Measurements from ENCODE around the gene BCL2L13.
"Not testable (repeated sequence)": the region's sequence is repeated elsewhere in the genome, so short reads cannot be mapped to it uniquely, and the experiment has no call there.

BCL2L13 gene

GRCh38 chr22:17665248-17665647 lies 26.7 kb downstream of the BCL2L13 start:
- H3K4me3 ChIP-seq (ENCODE audit: low read length), result no peak overlapping the region
- H3K9ac ChIP-seq (ENCODE audit: low read length), result no peak overlapping the region
- peaks cover 40% of the 10 kb centered on the region for H3K36me3 ChIP-seq (ENCODE audit: control insufficient read depth, insufficient read depth, low read length, severe bottlenecking)
- no peaks in the 10 kb centered on the region for H3K9me3 ChIP-seq (ENCODE audit: control insufficient read depth, low read length)
- no peaks in the 10 kb centered on the region for H3K27me3 ChIP-seq (replicated peaks; ENCODE audit: control insufficient read depth, insufficient read depth, low read length)
- peaks cover 6% of the 10 kb centered on the region for H3K4me1 ChIP-seq (ENCODE audit: control insufficient read depth, insufficient read depth, low read length)
- DNase-seq (ENCODE audit: low read depth), result no peak

- H3K9ac ChIP-seq (ENCODE audit: low read length), result no peak overlapping the region
Observed at GRCh38 chr22:17665854-17666253, 27.3 kb downstream of the BCL2L13 start.

DNA sequence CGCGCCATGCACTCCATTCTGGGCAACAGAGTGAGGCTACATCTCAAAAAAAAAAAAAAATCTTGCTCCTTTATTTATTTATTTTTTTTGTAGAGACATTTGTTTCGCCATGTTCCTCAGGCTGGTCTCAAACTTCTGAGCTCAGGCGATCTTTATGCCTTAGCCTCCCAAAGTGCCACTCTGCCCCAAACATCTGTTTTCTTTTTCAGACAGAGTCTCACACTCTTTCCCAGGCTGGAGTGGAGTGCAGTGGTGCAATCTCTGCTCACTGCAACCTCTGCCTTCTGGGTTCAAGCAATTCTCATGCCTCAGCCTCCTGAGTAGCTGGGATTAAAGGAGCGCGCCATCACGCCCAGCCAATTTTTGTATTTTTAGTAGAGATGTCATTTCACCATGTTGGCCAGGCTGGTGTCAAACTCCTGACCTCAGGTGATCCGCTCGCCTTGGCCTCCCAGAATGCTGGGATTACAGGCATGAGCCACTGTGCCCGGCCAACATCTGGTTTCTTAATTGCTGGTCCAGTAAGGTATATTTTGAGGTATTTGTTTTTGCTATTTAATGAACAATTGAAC lies 33.0 kb downstream of the BCL2L13 start:
- H3K27me3 ChIP-seq (replicated peaks; ENCODE audit: control insufficient read depth, insufficient read depth, low read length); H3K9ac ChIP-seq (ENCODE audit: low read length); H3K9me3 ChIP-seq (ENCODE audit: control insufficient read depth, low read length); H3K4me3 ChIP-seq (ENCODE audit: low read length): not testable (repeated sequence)
- H3K36me3 ChIP-seq (ENCODE audit: control insufficient read depth, insufficient read depth, low read length, severe bottlenecking), result peaks cover 22% of the 10 kb centered on the region
- DNase-seq (ENCODE audit: low read depth), result peak; percentile 33
- peaks cover 17% of the 10 kb centered on the region for H3K4me1 ChIP-seq (ENCODE audit: control insufficient read depth, insufficient read depth, low read length)

More at GRCh38 chr22:17665854-17666253, 27.3 kb downstream of the BCL2L13 start:
- no peaks in the 10 kb centered on the region for H3K9me3 ChIP-seq (ENCODE audit: control insufficient read depth, low read length)
- no peak overlapping the region for H3K4me3 ChIP-seq (ENCODE audit: low read length)
- DNase-seq (ENCODE audit: low read depth), result peak; percentile 27
- no peaks in the 10 kb centered on the region for H3K27me3 ChIP-seq (replicated peaks; ENCODE audit: control insufficient read depth, insufficient read depth, low read length)
- peaks cover 46% of the 10 kb centered on the region for H3K36me3 ChIP-seq (ENCODE audit: control insufficient read depth, insufficient read depth, low read length, severe bottlenecking)
- peaks cover 6% of the 10 kb centered on the region for H3K4me1 ChIP-seq (ENCODE audit: control insufficient read depth, insufficient read depth, low read length)

GRCh38 chr22:17672417-17672991 lies 33.9 kb downstream of the BCL2L13 start:
- Histone ChIP-seq H3K36me3 (ENCODE audit: control insufficient read depth, insufficient read depth, low read length, severe bottlenecking) (peaks cover 18% of the 10 kb centered on the region), H3K4me3 (ENCODE audit: low read length) (no peak overlapping the region), H3K4me1 (ENCODE audit: control insufficient read depth, insufficient read depth, low read length) (peaks cover 17% of the 10 kb centered on the region), H3K9ac (ENCODE audit: low read length) (no peak overlapping the region), H3K9me3 (ENCODE audit: control insufficient read depth, low read length) (no peaks in the 10 kb centered on the region), H3K27me3 (replicated peaks; ENCODE audit: control insufficient read depth, insufficient read depth, low read length) (no peaks in the 10 kb centered on the region)
- peak; percentile 71 for DNase-seq (ENCODE audit: low read depth)

GRCh38 chr22:17674152-17674551 lies 35.6 kb downstream of the BCL2L13 start:
- Histone ChIP-seq H3K4me1 (ENCODE audit: control insufficient read depth, insufficient read depth, low read length) (peaks cover 17% of the 10 kb centered on the region), H3K4me3 (ENCODE audit: low read length) (no peak overlapping the region), H3K9ac (ENCODE audit: low read length) (no peak overlapping the region), H3K27me3 (replicated peaks; ENCODE audit: control insufficient read depth, insufficient read depth, low read length) (no peaks in the 10 kb centered on the region), H3K9me3 (ENCODE audit: control insufficient read depth, low read length) (no peaks in the 10 kb centered on the region), H3K36me3 (ENCODE audit: control insufficient read depth, insufficient read depth, low read length, severe bottlenecking) (peaks cover 18% of the 10 kb centered on the region)
- no peak for DNase-seq (ENCODE audit: low read depth)

DNA sequence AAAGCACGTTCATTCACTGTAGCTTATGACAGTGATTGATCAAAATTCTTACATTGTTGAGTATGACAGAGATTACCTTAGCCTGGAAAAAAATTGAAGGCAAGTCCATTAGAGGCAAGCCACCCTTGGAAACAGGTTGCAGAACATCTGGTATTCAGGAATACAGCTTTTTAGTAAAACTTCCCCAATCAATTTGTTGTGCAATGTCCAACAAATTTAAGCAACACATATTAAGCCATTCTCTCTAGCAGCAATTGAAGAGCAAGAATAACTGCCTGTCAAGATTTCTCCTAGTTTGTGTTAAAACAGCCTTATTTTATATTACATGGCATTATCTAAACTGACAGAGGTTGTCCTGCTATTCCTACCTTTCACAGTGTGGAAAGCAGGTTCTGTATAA lies 37.0 kb downstream of the BCL2L13 start:
- H3K9ac ChIP-seq (ENCODE audit: low read length), result no peak overlapping the region
- peak; percentile 12 for DNase-seq (ENCODE audit: low read depth)
- H3K4me1 ChIP-seq (ENCODE audit: control insufficient read depth, insufficient read depth, low read length), result peaks cover 17% of the 10 kb centered on the region
- H3K9me3 ChIP-seq (ENCODE audit: control insufficient read depth, low read length), result no peaks in the 10 kb centered on the region
- H3K36me3 ChIP-seq (ENCODE audit: control insufficient read depth, insufficient read depth, low read length, severe bottlenecking), result peaks cover 7% of the 10 kb centered on the region
- no peaks in the 10 kb centered on the region for H3K27me3 ChIP-seq (replicated peaks; ENCODE audit: control insufficient read depth, insufficient read depth, low read length)
- H3K4me3 ChIP-seq (ENCODE audit: low read length), result no peak overlapping the region

GRCh38 chr22:17678817-17679385 lies 40.3 kb downstream of the BCL2L13 start:
- H3K4me1 ChIP-seq (ENCODE audit: control insufficient read depth, insufficient read depth, low read length), result peaks cover 5% of the 10 kb centered on the region
- no peak overlapping the region for H3K4me3 ChIP-seq (ENCODE audit: low read length)
- no peak overlapping the region for H3K9ac ChIP-seq (ENCODE audit: low read length)

DNA sequence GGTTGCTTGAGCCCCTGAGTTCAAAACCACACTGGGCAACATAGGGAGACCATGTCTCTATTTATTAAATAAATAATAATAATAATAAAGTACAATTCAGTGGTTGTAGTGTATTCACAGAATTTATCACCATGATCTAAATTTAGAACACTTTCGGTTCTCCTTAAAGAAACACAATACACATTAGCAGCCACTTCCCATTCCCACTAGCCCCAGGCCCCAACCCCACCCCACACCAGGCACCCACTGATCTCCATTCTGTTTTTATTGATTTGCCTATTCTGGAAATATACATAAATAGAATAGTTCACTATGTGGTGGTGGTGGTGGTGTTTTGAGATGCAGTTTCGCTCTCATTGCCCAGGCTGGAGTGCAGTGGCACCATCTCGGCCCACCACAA lies 45.7 kb downstream of the BCL2L13 start:
- Histone ChIP-seq H3K9ac (ENCODE audit: low read length) (no peak overlapping the region), H3K4me1 (ENCODE audit: control insufficient read depth, insufficient read depth, low read length) (no peaks in the 10 kb centered on the region), H3K4me3 (ENCODE audit: low read length) (no peak overlapping the region), H3K27me3 (replicated peaks; ENCODE audit: control insufficient read depth, insufficient read depth, low read length) (no peaks in the 10 kb centered on the region), H3K36me3 (ENCODE audit: control insufficient read depth, insufficient read depth, low read length, severe bottlenecking) (peaks cover 33% of the 10 kb centered on the region), H3K9me3 (ENCODE audit: control insufficient read depth, low read length) (no peaks in the 10 kb centered on the region)
- DNase-seq (ENCODE audit: low read depth), result no peak

More at GRCh38 chr22:17678817-17679385, 40.3 kb downstream of the BCL2L13 start:
- Histone ChIP-seq H3K36me3 (ENCODE audit: control insufficient read depth, insufficient read depth, low read length, severe bottlenecking) (peaks cover 7% of the 10 kb centered on the region), H3K27me3 (replicated peaks; ENCODE audit: control insufficient read depth, insufficient read depth, low read length) (no peaks in the 10 kb centered on the region), H3K9me3 (ENCODE audit: control insufficient read depth, low read length) (no peaks in the 10 kb centered on the region)
- DNase-seq (ENCODE audit: low read depth), result no peak

GRCh38 chr22:17692841-17693240 lies 54.3 kb downstream of the BCL2L13 start:
- Histone ChIP-seq H3K9ac (ENCODE audit: low read length) (no peak overlapping the region), H3K9me3 (ENCODE audit: control insufficient read depth, low read length) (no peaks in the 10 kb centered on the region), H3K4me1 (ENCODE audit: control insufficient read depth, insufficient read depth, low read length) (no peaks in the 10 kb centered on the region), H3K27me3 (replicated peaks; ENCODE audit: control insufficient read depth, insufficient read depth, low read length) (no peaks in the 10 kb centered on the region), H3K4me3 (ENCODE audit: low read length) (no peak overlapping the region), H3K36me3 (ENCODE audit: control insufficient read depth, insufficient read depth, low read length, severe bottlenecking) (peaks cover 43% of the 10 kb centered on the region)
- DNase-seq (ENCODE audit: low read depth), result no peak

- H3K9ac ChIP-seq (ENCODE audit: low read length), result no peak overlapping the region
- H3K36me3 ChIP-seq (ENCODE audit: control insufficient read depth, insufficient read depth, low read length, severe bottlenecking), result peaks cover 38% of the 10 kb centered on the region
- no peaks in the 10 kb centered on the region for H3K9me3 ChIP-seq (ENCODE audit: control insufficient read depth, low read length)
- DNase-seq (ENCODE audit: low read depth), result no peak
- H3K27me3 ChIP-seq (replicated peaks; ENCODE audit: control insufficient read depth, insufficient read depth, low read length), result no peaks in the 10 kb centered on the region
- H3K4me1 ChIP-seq (ENCODE audit: control insufficient read depth, insufficient read depth, low read length), result no peaks in the 10 kb centered on the region
- H3K4me3 ChIP-seq (ENCODE audit: low read length), result no peak overlapping the region
Observed at GRCh38 chr22:17694193-17694592, 55.6 kb downstream of the BCL2L13 start.

DNA sequence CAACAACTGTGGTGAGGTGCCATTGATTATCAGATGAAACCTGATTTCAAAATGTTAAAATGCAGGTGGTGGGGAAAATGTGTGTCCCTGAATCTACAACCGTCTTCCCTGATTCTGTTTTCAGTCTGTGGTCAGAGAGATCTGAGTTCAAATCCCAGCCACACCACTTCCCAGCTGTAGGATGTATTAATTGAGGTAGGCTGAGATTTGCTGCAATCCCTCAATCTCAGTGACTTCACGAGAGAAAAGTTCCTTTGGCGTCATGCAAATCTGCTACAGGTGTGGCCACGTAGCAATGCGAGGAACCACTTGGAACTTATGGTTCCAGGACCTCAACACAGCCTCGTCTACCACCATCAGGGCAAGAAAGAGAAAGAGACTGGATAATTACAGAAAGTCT lies 56.2 kb downstream of the BCL2L13 start:
- DNase-seq (ENCODE audit: low read depth), result no peak
- H3K36me3 ChIP-seq (ENCODE audit: control insufficient read depth, insufficient read depth, low read length, severe bottlenecking), result peaks cover 37% of the 10 kb centered on the region
- no peaks in the 10 kb centered on the region for H3K9me3 ChIP-seq (ENCODE audit: control insufficient read depth, low read length)
- no peak overlapping the region for H3K9ac ChIP-seq (ENCODE audit: low read length)
- H3K4me1 ChIP-seq (ENCODE audit: control insufficient read depth, insufficient read depth, low read length), result no peaks in the 10 kb centered on the region
- H3K4me3 ChIP-seq (ENCODE audit: low read length), result no peak overlapping the region
- H3K27me3 ChIP-seq (replicated peaks; ENCODE audit: control insufficient read depth, insufficient read depth, low read length), result no peaks in the 10 kb centered on the region

Measured in adipocyte (in vitro differentiated cells).